H9 (cell line): ENCODE results near the gene CREB3L2. TPM values are rescaled to one million over a fixed set of nuclear protein-coding genes. Genes with fewer than 3 reads are reported as not detected.

Experiments used
- DNase-seq: peaks from one replicate; pipeline ENCODE4 v3.0.0-alpha.2; 2017
- H2AFZ ChIP-seq: one replicate; pipeline ENCODE4 v1.6.1; 2013; ENCODE audit warnings: mild to moderate bottlenecking, low read length, control low read depth, moderate library complexity
- H2AK5ac ChIP-seq: 2 replicates; pipeline ENCODE4 v1.6.1; 2013; ENCODE audit warnings: low read length, control low read depth, mixed read lengths; ENCODE audit not compliant: insufficient read length
- H2BK120ac ChIP-seq: one replicate; pipeline ENCODE4 v1.6.1; 2013; ENCODE audit warnings: low read depth, mild to moderate bottlenecking, low read length, control low read depth, inconsistent platforms; ENCODE audit not compliant: poor library complexity, severe bottlenecking
- H2BK12ac ChIP-seq: 2 replicates; pipeline ENCODE4 v1.6.1; 2013; ENCODE audit warnings: low read length, control low read depth, mixed read lengths, low read depth; ENCODE audit not compliant: insufficient read length
- H2BK15ac ChIP-seq: 2 replicates; pipeline ENCODE4 v1.6.1; 2013; ENCODE audit warnings: low read depth, low read length, control low read depth
- H2BK20ac ChIP-seq: one replicate; pipeline ENCODE4 v1.6.1; 2013; ENCODE audit warnings: low read depth, mild to moderate bottlenecking, low read length, control low read depth, inconsistent platforms; ENCODE audit not compliant: poor library complexity, severe bottlenecking
- H2BK5ac ChIP-seq: 2 replicates; pipeline ENCODE4 v1.6.1; 2013; ENCODE audit warnings: low read length, control low read depth, mixed read lengths; ENCODE audit not compliant: insufficient read length
- H3K14ac ChIP-seq: 2 replicates; pipeline ENCODE4 v1.6.1; 2013; ENCODE audit warnings: low read length, control low read depth; ENCODE audit not compliant: insufficient read depth
- H3K18ac ChIP-seq: 2 replicates; pipeline ENCODE4 v1.6.1; 2013; ENCODE audit warnings: low read depth, mild to moderate bottlenecking, mixed read lengths, low read length, control low read depth; ENCODE audit not compliant: insufficient read length
- H3K23ac ChIP-seq: 2 replicates; pipeline ENCODE4 v1.6.1; 2013; ENCODE audit warnings: low read length, control low read depth, mixed read lengths, low read depth; ENCODE audit not compliant: insufficient read length
- H3K23me2 ChIP-seq: 2 replicates; pipeline ENCODE4 v1.6.1; 2013; ENCODE audit warnings: low read depth, mild to moderate bottlenecking, mixed read lengths, low read length, control low read depth; ENCODE audit not compliant: insufficient read length, poor library complexity, severe bottlenecking
- H3K27ac ChIP-seq: 2 replicates; pipeline ENCODE4 v1.5.1; 2013; ENCODE audit warnings: low read length, control low read depth, mixed read lengths, low read depth; ENCODE audit not compliant: insufficient read length
- H3K27me3 ChIP-seq: 2 replicates; pipeline ENCODE4 v1.6.1; 2013; ENCODE audit warnings: low read length, control low read depth, inconsistent platforms; ENCODE audit not compliant: insufficient read depth
- H3K4ac ChIP-seq: 2 replicates; pipeline ENCODE4 v1.6.1; 2013; ENCODE audit warnings: low read depth, mild to moderate bottlenecking, control low read depth, inconsistent platforms, low read length, moderate library complexity
- H3K4me1 ChIP-seq: 2 replicates; pipeline ENCODE4 v1.6.1; 2013; ENCODE audit warnings: low read length, control low read depth, inconsistent platforms; ENCODE audit not compliant: insufficient read depth
- H3K4me2 ChIP-seq: 2 replicates; pipeline ENCODE4 v1.6.1; 2013; ENCODE audit warnings: low read length, control low read depth, mixed read lengths; ENCODE audit not compliant: insufficient read length, insufficient read depth
- H3K56ac ChIP-seq: 2 replicates; pipeline ENCODE4 v1.6.1; 2013; ENCODE audit warnings: low read depth, mild to moderate bottlenecking, mixed read lengths, low read length, control low read depth; ENCODE audit not compliant: insufficient read length
- H3K79me1 ChIP-seq: 2 replicates; pipeline ENCODE4 v1.6.1; 2013; ENCODE audit warnings: low read depth, mild to moderate bottlenecking, moderate library complexity, low read length, control low read depth, inconsistent platforms; ENCODE audit not compliant: insufficient read depth, poor library complexity, severe bottlenecking
- H3K79me2 ChIP-seq: 2 replicates; pipeline ENCODE4 v1.6.1; 2013; ENCODE audit warnings: low read length, control low read depth, inconsistent platforms; ENCODE audit not compliant: insufficient read depth
- H3K9ac ChIP-seq: 2 replicates; pipeline ENCODE4 v1.6.1; 2013; ENCODE audit warnings: low read length, control low read depth, mixed read lengths; ENCODE audit not compliant: insufficient read length; ENCODE audit errors: extremely low read depth
- H3K9me3 ChIP-seq: one replicate; pipeline ENCODE4 v1.6.1; 2013; ENCODE audit warnings: low read depth, low read length, inconsistent platforms; ENCODE audit not compliant: control insufficient read depth
- H3T11ph ChIP-seq: one replicate; pipeline ENCODE4 v1.6.1; 2013; ENCODE audit warnings: mild to moderate bottlenecking, low read length, control low read depth, inconsistent platforms
- H4K20me1 ChIP-seq: one replicate; pipeline ENCODE4 v1.6.1; 2013; ENCODE audit not compliant: control insufficient read depth, insufficient read length, insufficient read depth
- H4K5ac ChIP-seq: 2 replicates; pipeline ENCODE4 v1.6.1; 2013; ENCODE audit warnings: low read depth, mild to moderate bottlenecking, mixed read lengths, low read length, control low read depth; ENCODE audit not compliant: insufficient read length
- H4K8ac ChIP-seq: replicated peaks from 2 replicates; pipeline ENCODE4 v1.6.1; 2013; ENCODE audit warnings: low read length, control low read depth, mixed read lengths, low read depth; ENCODE audit not compliant: insufficient read length
- H4K91ac ChIP-seq: 2 replicates; pipeline ENCODE4 v1.6.1; 2013; ENCODE audit warnings: low read depth, mild to moderate bottlenecking, moderate library complexity, mixed read lengths, low read length, control low read depth; ENCODE audit not compliant: insufficient read length
- H3K27ac Mint-ChIP-seq, 3 experiments: 2 replicates in 2 of 3; 3 replicates in 1 of 3; pipeline ENCODE4 v1.8.0; 2020 to 2021; ENCODE audit warnings: mixed read lengths in 3 of 3, mild to moderate bottlenecking in 1 of 3, moderate library complexity in 1 of 3
- H3K27me3 Mint-ChIP-seq: 2 replicates; pipeline ENCODE4 v1.8.0; 2021; ENCODE audit warnings: low read depth, mild to moderate bottlenecking, moderate library complexity, mixed read lengths
- H3K36me3 Mint-ChIP-seq, 3 experiments: 2 replicates in 2 of 3; 3 replicates in 1 of 3; pipeline ENCODE4 v1.8.0; 2020 to 2021; ENCODE audit warnings: low read depth in 3 of 3, mixed read lengths in 3 of 3; ENCODE audit not compliant: insufficient read depth in 1 of 3
- H3K4me1 Mint-ChIP-seq, 2 experiments: 2 replicates each; pipeline ENCODE4 v1.8.0; 2020; ENCODE audit warnings: mixed read lengths in 2 of 2
- H3K4me3 Mint-ChIP-seq, 2 experiments: 2 replicates in 1 of 2; 3 replicates in 1 of 2; pipeline ENCODE4 v1.8.0; 2020 to 2021; ENCODE audit warnings: mild to moderate bottlenecking in 2 of 2, mixed read lengths in 2 of 2, moderate library complexity in 1 of 2
- H3K9me3 Mint-ChIP-seq, 2 experiments: 2 replicates in 1 of 2; 3 replicates in 1 of 2; pipeline ENCODE4 v1.8.0; 2020; ENCODE audit warnings: mild to moderate bottlenecking in 2 of 2, mixed read lengths in 2 of 2, moderate library complexity in 1 of 2
- CTCF ChIP-seq: fragments of 200-600 bp; sonication (generic); conservative IDR thresholded peaks from 3 replicates; pipeline ENCODE4 v1.8.0; 2021; ENCODE audit warnings: antibody characterized with exemption, mild to moderate bottlenecking
- WGBS: extraction: QIAGEN DNeasy Blood & Tissue Kit; methylation state at CpG from one replicate; pipeline ENCODE4 v1.1.7; 2013; ENCODE audit warnings: missing lambda C conversion rate, low lambda C conversion rate, mixed read lengths; ENCODE audit not compliant: insufficient read length; ENCODE audit errors: extremely low coverage; 5-methylcytosine and 5-hydroxymethylcytosine counted together
- total RNA-seq: library from RNA; stranded (reverse); gene quantifications from 2 replicates; pipeline ENCODE4 v1.2.1, GENCODE V29; 2021

The CREB3L2 gene
- total RNA-seq, 1 experiment from 2014 or later = 60.7 TPM

- H2BK15ac ChIP-seq = no peak overlapping the region
- H3K56ac ChIP-seq = no peak overlapping the region
- peaks cover 32 to 45% of the 10 kb centered on the region in 2 experiments for H3K4me1 Mint-ChIP-seq
- no peak overlapping the region for H2BK120ac ChIP-seq
- DNase-seq = no peak
- no peaks in the 10 kb centered on the region for H3K27me3 Mint-ChIP-seq
- no peak overlapping the region for H3T11ph ChIP-seq
- no peak overlapping the region for H3K18ac ChIP-seq
- no peaks in the 10 kb centered on the region for H3K27me3 ChIP-seq
- no peak for TF ChIP-seq CTCF
- no peak overlapping the region for H3K27ac ChIP-seq
- H4K5ac ChIP-seq = no peak overlapping the region
- H3K4me3 Mint-ChIP-seq = no peak overlapping the region
- H2AK5ac ChIP-seq = no peak overlapping the region
- H2BK12ac ChIP-seq = no peak overlapping the region
- H3K79me1 ChIP-seq = peaks cover 13% of the 10 kb centered on the region
- no peak overlapping the region for H2BK5ac ChIP-seq
- no peak overlapping the region for H2BK20ac ChIP-seq
- no CpG with 5 or more reads among the region's 4 CpGs for WGBS
- H3K9me3 ChIP-seq = no peaks in the 10 kb centered on the region
- no peaks in the 10 kb centered on the region for H4K20me1 ChIP-seq
- H3K36me3 Mint-ChIP-seq = peaks cover 4 to 16% (median 10%) of the 10 kb centered on the region in 3 experiments; a peak in 6 of 7 replicates
- no peak overlapping the region for H3K4ac ChIP-seq
- H2AFZ ChIP-seq = no peak overlapping the region
- no peak overlapping the region for H4K8ac ChIP-seq
- H3K4me1 ChIP-seq = no peaks in the 10 kb centered on the region; the same call in 1 of the 2 replicates
- no peak overlapping the region for H3K4me2 ChIP-seq
- H3K14ac ChIP-seq = no peak overlapping the region
- H3K79me2 ChIP-seq = peaks cover 7% of the 10 kb centered on the region; the same call in 1 of the 2 replicates
- no peaks in the 10 kb centered on the region for H3K9me3 Mint-ChIP-seq
- H3K23me2 ChIP-seq = no peaks in the 10 kb centered on the region
- H4K91ac ChIP-seq = no peak overlapping the region
- no peak overlapping the region for H3K9ac ChIP-seq
- H3K23ac ChIP-seq = no peak overlapping the region
- peak overlapping the region in 2 of 3 experiments; percentile 59 to 82; a peak in 2 of 7 replicates for H3K27ac Mint-ChIP-seq
These were observed 24.7 kb downstream of the CREB3L2 start for GRCh38 chr7:137977173-137977572.
